PFSK-1 (cell line): ENCODE data around the gene GABBR2.

Source experiments
- FOXP2 ChIP-seq: optimal IDR thresholded peaks from 2 replicates; pipeline ENCODE3; 2011; ENCODE audit warnings: borderline replicate concordance, control low read depth, inconsistent platforms; ENCODE audit not compliant: insufficient read depth; ENCODE audit errors: extremely low read length, extremely low read depth
- POLR2AphosphoS5 ChIP-seq: IDR thresholded peaks from 2 replicates; pipeline ENCODE4 v1.6.1; 2012; ENCODE audit warnings: low read depth, mild to moderate bottlenecking, control low read depth, low read length, moderate library complexity
- REST ChIP-seq, 2 experiments: IDR thresholded peaks; 2 replicates each; pipeline versions ENCODE4 v1.6.1 to v1.8.0; 2011 to 2012; ENCODE audit warnings: low read depth in 2 of 2, low read length in 2 of 2, control low read depth in 1 of 2, inconsistent platforms in 1 of 2, mild to moderate bottlenecking in 1 of 2, moderate library complexity in 1 of 2; ENCODE audit not compliant: insufficient read depth in 1 of 2
- SIN3A ChIP-seq: IDR thresholded peaks from 2 replicates; pipeline ENCODE4 v1.6.1; 2012; ENCODE audit warnings: mild to moderate bottlenecking, low read length, moderate library complexity, borderline replicate concordance; ENCODE audit not compliant: insufficient read depth
- TAF1 ChIP-seq: IDR thresholded peaks from 2 replicates; pipeline ENCODE4 v1.6.1; 2012; ENCODE audit warnings: low read length, control low read depth, borderline replicate concordance; ENCODE audit not compliant: insufficient read depth

The GABBR2 gene

GRCh38 chr9:98449871-98450270 is 258.9 kb downstream of the GABBR2 start:
- TF ChIP-seq REST (IDR thresholded peaks at IDR 0.05; ENCODE audit: insufficient read depth in 1 of 2, low read depth in 2 of 2, low read length in 2 of 2) (no peak), POLR2AphosphoS5 (no peak), TAF1 (no peak), FOXP2 (no peak), SIN3A (no peak)

GRCh38 chr9:98445576-98445975 is 263.2 kb downstream of the GABBR2 start:
- TF ChIP-seq FOXP2 = no peak
- no peak for TF ChIP-seq SIN3A
- no peak for TF ChIP-seq TAF1
- TF ChIP-seq REST (IDR thresholded peaks at IDR 0.05; ENCODE audit: insufficient read depth in 1 of 2, low read depth in 2 of 2, low read length in 2 of 2) = no peak
- no peak for TF ChIP-seq POLR2AphosphoS5

- TF ChIP-seq POLR2AphosphoS5 (no peak), SIN3A (no peak), FOXP2 (no peak), TAF1 (no peak), REST (IDR thresholded peaks at IDR 0.05; ENCODE audit: insufficient read depth in 1 of 2, low read depth in 2 of 2, low read length in 2 of 2) (no peak)
These were observed 264.1 kb downstream of the GABBR2 start for GRCh38 chr9:98444601-98445000.

- TF ChIP-seq SIN3A (no peak), FOXP2 (no peak), REST (IDR thresholded peaks at IDR 0.05; ENCODE audit: insufficient read depth in 1 of 2, low read depth in 2 of 2, low read length in 2 of 2) (no peak), TAF1 (no peak), POLR2AphosphoS5 (no peak)
These were observed 266.2 kb downstream of the GABBR2 start for GRCh38 chr9:98442541-98442940.

GRCh38 chr9:98442114-98442513 is 266.6 kb downstream of the GABBR2 start:
- TF ChIP-seq REST (IDR thresholded peaks at IDR 0.05; ENCODE audit: insufficient read depth in 1 of 2, low read depth in 2 of 2, low read length in 2 of 2) = no peak
- TF ChIP-seq TAF1 = no peak
- TF ChIP-seq POLR2AphosphoS5 = no peak
- TF ChIP-seq FOXP2 = no peak
- TF ChIP-seq SIN3A = no peak
